Stimulated activated effector memory CD8-positive, alpha-beta T cell treated with anti-CD3 and anti-CD28 coated beads, Interleukin-12 subunit alpha, Interleukin-12 subunit beta, amount 100 ng/mL, for 72 hours (primary cell): ENCODE measurements around the gene ASB13.
A peak's percentile ranks its signal among the peaks of the same experiment; 100 is the strongest.

Experiments
- ATAC-seq: fragments of 150-1000 bp; cut with Tn5 transposase; 2 replicates; pipeline ENCODE4 v1.10.0; 2021
- DNase-seq, 2 donors: peaks; one replicate each; pipeline ENCODE4 v3.0.0; 2021 to 2022; ENCODE audit warnings: low spot score in 2 of 2
- H3K27ac Mint-ChIP-seq: one replicate; pipeline ENCODE4 v1.8.0; 2022; ENCODE audit warnings: mild to moderate bottlenecking, mixed read lengths
- H3K36me3 Mint-ChIP-seq: one replicate; pipeline ENCODE4 v1.8.0; 2022; ENCODE audit warnings: mild to moderate bottlenecking, mixed read lengths
- H3K4me1 Mint-ChIP-seq: one replicate; pipeline ENCODE4 v1.8.0; 2022; ENCODE audit warnings: mixed read lengths
- H3K4me3 Mint-ChIP-seq: one replicate; pipeline ENCODE4 v1.8.0; 2022; ENCODE audit warnings: mild to moderate bottlenecking, mixed read lengths
- H3K9me3 Mint-ChIP-seq: one replicate; pipeline ENCODE4 v1.8.0; 2022; ENCODE audit warnings: mixed read lengths

ASB13 gene

GRCh38 chr10:5683065-5683464 lies 16.7 kb upstream of the ASB13 start:
- no peaks in the 10 kb centered on the region for H3K9me3 Mint-ChIP-seq
- peak overlapping the region; percentile 32 for H3K4me3 Mint-ChIP-seq
- ATAC-seq, result peak; percentile 65
- H3K4me1 Mint-ChIP-seq, result peaks cover 40% of the 10 kb centered on the region
- DNase-seq, result no peak
- peak overlapping the region; percentile 77 for H3K27ac Mint-ChIP-seq
- peaks cover 22% of the 10 kb centered on the region for H3K36me3 Mint-ChIP-seq

- peaks cover 34% of the 10 kb centered on the region for H3K4me1 Mint-ChIP-seq
- H3K36me3 Mint-ChIP-seq, result peaks cover 22% of the 10 kb centered on the region
- no peak for DNase-seq
- H3K9me3 Mint-ChIP-seq, result no peaks in the 10 kb centered on the region
- H3K4me3 Mint-ChIP-seq, result peak overlapping the region; percentile 32
- ATAC-seq, result no peak
- H3K27ac Mint-ChIP-seq, result peak overlapping the region; percentile 77
Measured at GRCh38 chr10:5681930-5682329, 15.5 kb upstream of the ASB13 start.

GRCh38 chr10:5679606-5680005 lies 13.2 kb upstream of the ASB13 start:
- peaks cover 28% of the 10 kb centered on the region for H3K4me1 Mint-ChIP-seq
- H3K36me3 Mint-ChIP-seq, result peaks cover 7% of the 10 kb centered on the region
- peaks cover under 1% of the 10 kb centered on the region for H3K9me3 Mint-ChIP-seq
- ATAC-seq (no peak), DNase-seq (no peak)
- no peak overlapping the region for H3K4me3 Mint-ChIP-seq
- no peak overlapping the region for H3K27ac Mint-ChIP-seq

GRCh38 chr10:5679037-5679435 lies 12.6 kb upstream of the ASB13 start:
- peaks cover 5% of the 10 kb centered on the region for H3K9me3 Mint-ChIP-seq
- H3K36me3 Mint-ChIP-seq, result peaks cover 2% of the 10 kb centered on the region
- peaks cover 23% of the 10 kb centered on the region for H3K4me1 Mint-ChIP-seq
- H3K4me3 Mint-ChIP-seq, result no peak overlapping the region
- DNase-seq, result peak in 1 of 2 donors; percentile 18
- no peak overlapping the region for H3K27ac Mint-ChIP-seq
- ATAC-seq, result no peak

GRCh38 chr10:5678397-5679036 lies 12.1 kb upstream of the ASB13 start:
- Mint-ChIP-seq H3K36me3 (no peaks in the 10 kb centered on the region), H3K9me3 (peaks cover 5% of the 10 kb centered on the region), H3K4me3 (no peak overlapping the region), H3K4me1 (peaks cover 21% of the 10 kb centered on the region), H3K27ac (no peak overlapping the region)
- DNase-seq, result peak in 1 of 2 donors; percentile 28
- ATAC-seq, result no peak

- Mint-ChIP-seq H3K4me3 (no peak overlapping the region), H3K36me3 (no peaks in the 10 kb centered on the region), H3K27ac (no peak overlapping the region), H3K4me1 (peaks cover 9% of the 10 kb centered on the region), H3K9me3 (peaks cover 8% of the 10 kb centered on the region)
- DNase-seq (no peak), ATAC-seq (no peak)
Measured at GRCh38 chr10:5670662-5671375, 4.4 kb upstream of the ASB13 start.

GRCh38 chr10:5669604-5670003 lies 3.2 kb upstream of the ASB13 start:
- no peak for ATAC-seq
- H3K9me3 Mint-ChIP-seq, result peaks cover 7% of the 10 kb centered on the region
- no peak for DNase-seq

GRCh38 chr10:5668429-5668828 lies 2.0 kb upstream of the ASB13 start:
- Mint-ChIP-seq H3K4me3 (no peak overlapping the region), H3K4me1 (peaks cover 12% of the 10 kb centered on the region), H3K27ac (no peak overlapping the region), H3K9me3 (peaks cover 3% of the 10 kb centered on the region), H3K36me3 (no peaks in the 10 kb centered on the region)
- ATAC-seq, result no peak
- no peak for DNase-seq

More at GRCh38 chr10:5669604-5670003, 3.2 kb upstream of the ASB13 start:
- no peak overlapping the region for H3K4me3 Mint-ChIP-seq
- H3K36me3 Mint-ChIP-seq, result no peaks in the 10 kb centered on the region
- no peak overlapping the region for H3K27ac Mint-ChIP-seq
- H3K4me1 Mint-ChIP-seq, result peaks cover 12% of the 10 kb centered on the region

- peak overlapping the region; percentile 77 for H3K4me3 Mint-ChIP-seq
- no peak overlapping the region for H3K27ac Mint-ChIP-seq
- H3K36me3 Mint-ChIP-seq, result no peaks in the 10 kb centered on the region
- ATAC-seq, result no peak
- peaks cover 12% of the 10 kb centered on the region for H3K4me1 Mint-ChIP-seq
- DNase-seq, result no peak
- no peaks in the 10 kb centered on the region for H3K9me3 Mint-ChIP-seq
Measured at GRCh38 chr10:5666841-5667630, 641 bp upstream of the ASB13 start.

GRCh38 chr10:5665373-5666007 lies 905 bp downstream of the ASB13 start:
- peak overlapping the region; percentile 77 for H3K4me3 Mint-ChIP-seq
- no peak for ATAC-seq

GRCh38 chr10:5663692-5664427 lies 2.5 kb downstream of the ASB13 start:
- Mint-ChIP-seq H3K27ac (no peak overlapping the region), H3K36me3 (no peaks in the 10 kb centered on the region), H3K4me1 (peaks cover 32% of the 10 kb centered on the region), H3K4me3 (no peak overlapping the region), H3K9me3 (no peaks in the 10 kb centered on the region)
- ATAC-seq, result no peak
- no peak for DNase-seq

More at GRCh38 chr10:5665373-5666007, 905 bp downstream of the ASB13 start:
- no peaks in the 10 kb centered on the region for H3K36me3 Mint-ChIP-seq
- DNase-seq, result no peak
- no peaks in the 10 kb centered on the region for H3K9me3 Mint-ChIP-seq
- H3K27ac Mint-ChIP-seq, result peak overlapping the region; percentile 45
- peaks cover 19% of the 10 kb centered on the region for H3K4me1 Mint-ChIP-seq

GRCh38 chr10:5662708-5663579 lies 3.5 kb downstream of the ASB13 start:
- no peak overlapping the region for H3K4me3 Mint-ChIP-seq
- H3K9me3 Mint-ChIP-seq, result no peaks in the 10 kb centered on the region
- ATAC-seq (no peak), DNase-seq (no peak)
- no peak overlapping the region for H3K27ac Mint-ChIP-seq
- H3K36me3 Mint-ChIP-seq, result no peaks in the 10 kb centered on the region
- H3K4me1 Mint-ChIP-seq, result peaks cover 32% of the 10 kb centered on the region

- no peak overlapping the region for H3K4me3 Mint-ChIP-seq
- ATAC-seq (no peak), DNase-seq (no peak)
- H3K36me3 Mint-ChIP-seq, result no peaks in the 10 kb centered on the region
- no peaks in the 10 kb centered on the region for H3K9me3 Mint-ChIP-seq
- peaks cover 30% of the 10 kb centered on the region for H3K4me1 Mint-ChIP-seq
- H3K27ac Mint-ChIP-seq, result no peak overlapping the region
Measured at GRCh38 chr10:5661043-5661442, 5.4 kb downstream of the ASB13 start.
